SU-DHL-6 (cell line): ENCODE data around the gene ZSCAN25.

Source experiments
- CTCF ChIP-seq: fragments of 200-600 bp; sonication (generic); IDR thresholded peaks from one replicate; pipeline ENCODE4 v1.5.1; 2017; ENCODE audit warnings: antibody characterized with exemption, mild to moderate bottlenecking, low read length, moderate library complexity; ENCODE audit not compliant: insufficient read depth, poor library complexity, severe bottlenecking
- EZH2phosphoT487 ChIP-seq: fragments of 200-600 bp; sonication (generic), shearing (Covaris generic); conservative IDR thresholded peaks from 2 replicates; pipeline ENCODE4 v1.6.1; 2018; ENCODE audit warnings: mild to moderate bottlenecking, antibody characterized with exemption, low read length, moderate library complexity, mixed read lengths

GRCh38 chr7:99601656-99602310, 15.0 kb upstream of the ZSCAN25 start:
- TF ChIP-seq CTCF, result no peak
- TF ChIP-seq EZH2phosphoT487, result no peak
